HEK293 (cell line): ENCODE measurements around the gene STK4.

ENCODE experiments used
- BCL6B ChIP-seq: fragments of 450-650 bp; formaldehyde crosslinking; IDR thresholded peaks from 2 replicates; pipeline ENCODE4 v1.5.1; 2017; ENCODE audit warnings: missing biosample characterization, missing genetic modification characterization
- GLIS1 ChIP-seq: fragments of 450-650 bp; formaldehyde crosslinking; IDR thresholded peaks from 2 replicates; pipeline ENCODE4 v1.5.1; 2016; ENCODE audit warnings: missing biosample characterization, missing genetic modification characterization
- HIC1 ChIP-seq: fragments of 450-650 bp; formaldehyde crosslinking; IDR thresholded peaks from 2 replicates; pipeline ENCODE4 v1.5.1; 2016; ENCODE audit warnings: missing biosample characterization, missing genetic modification characterization
- HOXD13 ChIP-seq: sonication (generic); formaldehyde crosslinking; IDR thresholded peaks from 2 replicates; pipeline ENCODE4 v1.8.0; 2022; ENCODE audit warnings: missing genetic modification reagents, borderline replicate concordance
- PRDM6 ChIP-seq: fragments of 450-650 bp; formaldehyde crosslinking; IDR thresholded peaks from 2 replicates; pipeline ENCODE4 v1.5.1; 2017; ENCODE audit warnings: missing biosample characterization, missing genetic modification characterization
- TSHZ1 ChIP-seq: fragments of 450-650 bp; formaldehyde crosslinking; IDR thresholded peaks from 2 replicates; pipeline ENCODE4 v1.5.1; 2016; ENCODE audit warnings: missing biosample characterization, missing genetic modification characterization, borderline replicate concordance
- WT1 ChIP-seq: fragments of 450-650 bp; formaldehyde crosslinking; IDR thresholded peaks from 2 replicates; pipeline ENCODE4 v1.5.1; 2016; ENCODE audit warnings: missing biosample characterization, missing genetic modification characterization
- YY1 ChIP-seq: fragments of 450-650 bp; formaldehyde crosslinking; IDR thresholded peaks from 2 replicates; pipeline ENCODE4 v1.5.1; 2018; ENCODE audit warnings: missing biosample characterization, missing genetic modification characterization
- YY2 ChIP-seq: fragments of 450-650 bp; formaldehyde crosslinking; IDR thresholded peaks from 2 replicates; pipeline ENCODE4 v1.5.1; 2016; ENCODE audit warnings: missing biosample characterization, missing genetic modification characterization
- ZBTB20 ChIP-seq: fragments of 450-650 bp; formaldehyde crosslinking; IDR thresholded peaks from 2 replicates; pipeline ENCODE4 v1.5.1; 2016; ENCODE audit warnings: missing biosample characterization, missing genetic modification characterization
- ZFP3 ChIP-seq: fragments of 450-650 bp; formaldehyde crosslinking; IDR thresholded peaks from 2 replicates; pipeline ENCODE4 v1.5.1; 2016; ENCODE audit warnings: low read depth, missing biosample characterization, missing genetic modification characterization
- ZNF132 ChIP-seq: fragments of 450-650 bp; formaldehyde crosslinking; IDR thresholded peaks from 2 replicates; pipeline ENCODE4 v1.5.1; 2017; ENCODE audit warnings: missing biosample characterization, missing genetic modification characterization, borderline replicate concordance
- ZNF148 ChIP-seq: fragments of 450-650 bp; formaldehyde crosslinking; IDR thresholded peaks from 2 replicates; pipeline ENCODE4 v1.5.0; 2017; ENCODE audit warnings: missing biosample characterization, missing genetic modification characterization, borderline replicate concordance
- ZNF155 ChIP-seq: fragments of 450-650 bp; formaldehyde crosslinking; IDR thresholded peaks from 2 replicates; pipeline ENCODE4 v1.5.1; 2016; ENCODE audit warnings: missing biosample characterization, missing genetic modification characterization
- ZNF157 ChIP-seq: fragments of 450-650 bp; formaldehyde crosslinking; IDR thresholded peaks from 2 replicates; pipeline ENCODE4 v1.5.1; 2016; ENCODE audit warnings: missing biosample characterization, missing genetic modification characterization
- ZNF223 ChIP-seq: fragments of 450-650 bp; formaldehyde crosslinking; IDR thresholded peaks from 2 replicates; pipeline ENCODE4 v1.5.1; 2016; ENCODE audit warnings: missing biosample characterization, missing genetic modification characterization
- ZNF302 ChIP-seq: fragments of 450-650 bp; formaldehyde crosslinking; IDR thresholded peaks from 2 replicates; pipeline ENCODE4 v1.5.1; 2016; ENCODE audit warnings: missing biosample characterization, missing genetic modification characterization, low read depth
- ZNF366 ChIP-seq: fragments of 450-650 bp; formaldehyde crosslinking; conservative IDR thresholded peaks from 2 replicates; pipeline ENCODE4 v1.5.1; 2016; ENCODE audit warnings: missing biosample characterization, missing genetic modification characterization
- ZNF394 ChIP-seq: fragments of 450-650 bp; formaldehyde crosslinking; IDR thresholded peaks from 2 replicates; pipeline ENCODE4 v1.5.1; 2016; ENCODE audit warnings: missing biosample characterization, missing genetic modification characterization, mild to moderate bottlenecking, moderate library complexity, borderline replicate concordance
- ZNF48 ChIP-seq: fragments of 450-650 bp; formaldehyde crosslinking; IDR thresholded peaks from 2 replicates; pipeline ENCODE4 v1.5.1; 2016; ENCODE audit warnings: missing biosample characterization, missing genetic modification characterization
- ZNF600 ChIP-seq: fragments of 450-650 bp; formaldehyde crosslinking; IDR thresholded peaks from 2 replicates; pipeline ENCODE4 v1.5.1; 2016; ENCODE audit warnings: missing biosample characterization, missing genetic modification characterization
- ZNF629 ChIP-seq: fragments of 450-650 bp; formaldehyde crosslinking; IDR thresholded peaks from 2 replicates; pipeline ENCODE4 v1.5.1; 2017; ENCODE audit warnings: missing biosample characterization, missing genetic modification characterization
- ZNF645 ChIP-seq: fragments of 450-650 bp; formaldehyde crosslinking; IDR thresholded peaks from 2 replicates; pipeline ENCODE4; 2016; ENCODE audit warnings: missing biosample characterization, missing genetic modification characterization
- ZNF704 ChIP-seq: fragments of 450-650 bp; formaldehyde crosslinking; IDR thresholded peaks from 2 replicates; pipeline ENCODE4 v1.5.1; 2016; ENCODE audit warnings: missing biosample characterization, missing genetic modification characterization
- ZSCAN30 ChIP-seq: fragments of 450-650 bp; IDR thresholded peaks from 2 replicates; pipeline ENCODE4 v1.5.1; 2018; ENCODE audit warnings: missing biosample characterization, mild to moderate bottlenecking, missing genetic modification characterization, moderate library complexity

STK4 gene

GRCh38 chr20:45017857-45018256 lies 51.5 kb downstream of the STK4 start (continued):
- TF ChIP-seq ZNF394: peak; percentile 41; the same call in 1 of the 2 replicates
- TF ChIP-seq BCL6B: peak; percentile 93
- peak; percentile 85 for TF ChIP-seq ZNF366 (tag by site-specific recombination)
- TF ChIP-seq YY1: no peak
- TF ChIP-seq ZNF645 (tag by site-specific recombination): no peak
- no peak for TF ChIP-seq ZNF148 (tag by site-specific recombination)
- no peak for TF ChIP-seq ZNF223 (tag by site-specific recombination)
- peak; percentile 28; the same call in 1 of the 2 replicates for TF ChIP-seq ZBTB20 (tag by site-specific recombination)
- TF ChIP-seq TSHZ1: peak; percentile 44; the same call in 1 of the 2 replicates
- TF ChIP-seq ZNF155 (tag by site-specific recombination): no peak
- no peak for TF ChIP-seq YY2 (tag by site-specific recombination)
- peak; percentile 42; the same call in 1 of the 2 replicates for TF ChIP-seq ZNF600 (tag by site-specific recombination)
- TF ChIP-seq ZFP3: no peak
- no peak for TF ChIP-seq ZNF704 (tag by site-specific recombination)
- no peak for TF ChIP-seq ZNF157 (tag by site-specific recombination)
- TF ChIP-seq HOXD13 (CRISPR knock-in tag): no peak
- TF ChIP-seq WT1: peak; percentile 81
- peak; percentile 13; the same call in 1 of the 2 replicates for TF ChIP-seq GLIS1
- TF ChIP-seq ZNF48 (tag by site-specific recombination): no peak
- TF ChIP-seq PRDM6 (tag by site-specific recombination): peak; percentile 98
- no peak for TF ChIP-seq ZNF302 (tag by site-specific recombination)
- no peak for TF ChIP-seq HIC1 (tag by site-specific recombination)
- TF ChIP-seq ZSCAN30 (tag by site-specific recombination): peak; percentile 89
- peak; percentile 82 for TF ChIP-seq ZNF629
- no peak for TF ChIP-seq ZNF132 (tag by site-specific recombination)
